H9 (cell line): ENCODE data around the gene SH3PXD2B. TPM values are rescaled to one million over a fixed set of nuclear protein-coding genes. Genes with fewer than 3 reads are reported as not detected.

Source experiments
- DNase-seq: peaks from one replicate; pipeline ENCODE4 v3.0.0-alpha.2; 2017
- H2AFZ ChIP-seq: one replicate; pipeline ENCODE4 v1.6.1; 2013; ENCODE audit warnings: mild to moderate bottlenecking, low read length, control low read depth, moderate library complexity
- H2AK5ac ChIP-seq: 2 replicates; pipeline ENCODE4 v1.6.1; 2013; ENCODE audit warnings: low read length, control low read depth, mixed read lengths; ENCODE audit not compliant: insufficient read length
- H2BK120ac ChIP-seq: one replicate; pipeline ENCODE4 v1.6.1; 2013; ENCODE audit warnings: low read depth, mild to moderate bottlenecking, low read length, control low read depth, inconsistent platforms; ENCODE audit not compliant: poor library complexity, severe bottlenecking
- H2BK12ac ChIP-seq: 2 replicates; pipeline ENCODE4 v1.6.1; 2013; ENCODE audit warnings: low read length, control low read depth, mixed read lengths, low read depth; ENCODE audit not compliant: insufficient read length
- H2BK15ac ChIP-seq: 2 replicates; pipeline ENCODE4 v1.6.1; 2013; ENCODE audit warnings: low read depth, low read length, control low read depth
- H2BK20ac ChIP-seq: one replicate; pipeline ENCODE4 v1.6.1; 2013; ENCODE audit warnings: low read depth, mild to moderate bottlenecking, low read length, control low read depth, inconsistent platforms; ENCODE audit not compliant: poor library complexity, severe bottlenecking
- H2BK5ac ChIP-seq: 2 replicates; pipeline ENCODE4 v1.6.1; 2013; ENCODE audit warnings: low read length, control low read depth, mixed read lengths; ENCODE audit not compliant: insufficient read length
- H3K14ac ChIP-seq: 2 replicates; pipeline ENCODE4 v1.6.1; 2013; ENCODE audit warnings: low read length, control low read depth; ENCODE audit not compliant: insufficient read depth
- H3K18ac ChIP-seq: 2 replicates; pipeline ENCODE4 v1.6.1; 2013; ENCODE audit warnings: low read depth, mild to moderate bottlenecking, mixed read lengths, low read length, control low read depth; ENCODE audit not compliant: insufficient read length
- H3K23ac ChIP-seq: 2 replicates; pipeline ENCODE4 v1.6.1; 2013; ENCODE audit warnings: low read length, control low read depth, mixed read lengths, low read depth; ENCODE audit not compliant: insufficient read length
- H3K23me2 ChIP-seq: 2 replicates; pipeline ENCODE4 v1.6.1; 2013; ENCODE audit warnings: low read depth, mild to moderate bottlenecking, mixed read lengths, low read length, control low read depth; ENCODE audit not compliant: insufficient read length, poor library complexity, severe bottlenecking
- H3K27ac ChIP-seq: 2 replicates; pipeline ENCODE4 v1.5.1; 2013; ENCODE audit warnings: low read length, control low read depth, mixed read lengths, low read depth; ENCODE audit not compliant: insufficient read length
- H3K27me3 ChIP-seq: 2 replicates; pipeline ENCODE4 v1.6.1; 2013; ENCODE audit warnings: low read length, control low read depth, inconsistent platforms; ENCODE audit not compliant: insufficient read depth
- H3K4ac ChIP-seq: 2 replicates; pipeline ENCODE4 v1.6.1; 2013; ENCODE audit warnings: low read depth, mild to moderate bottlenecking, control low read depth, inconsistent platforms, low read length, moderate library complexity
- H3K4me1 ChIP-seq: 2 replicates; pipeline ENCODE4 v1.6.1; 2013; ENCODE audit warnings: low read length, control low read depth, inconsistent platforms; ENCODE audit not compliant: insufficient read depth
- H3K4me2 ChIP-seq: 2 replicates; pipeline ENCODE4 v1.6.1; 2013; ENCODE audit warnings: low read length, control low read depth, mixed read lengths; ENCODE audit not compliant: insufficient read length, insufficient read depth
- H3K56ac ChIP-seq: 2 replicates; pipeline ENCODE4 v1.6.1; 2013; ENCODE audit warnings: low read depth, mild to moderate bottlenecking, mixed read lengths, low read length, control low read depth; ENCODE audit not compliant: insufficient read length
- H3K79me1 ChIP-seq: 2 replicates; pipeline ENCODE4 v1.6.1; 2013; ENCODE audit warnings: low read depth, mild to moderate bottlenecking, moderate library complexity, low read length, control low read depth, inconsistent platforms; ENCODE audit not compliant: insufficient read depth, poor library complexity, severe bottlenecking
- H3K79me2 ChIP-seq: 2 replicates; pipeline ENCODE4 v1.6.1; 2013; ENCODE audit warnings: low read length, control low read depth, inconsistent platforms; ENCODE audit not compliant: insufficient read depth
- H3K9ac ChIP-seq: 2 replicates; pipeline ENCODE4 v1.6.1; 2013; ENCODE audit warnings: low read length, control low read depth, mixed read lengths; ENCODE audit not compliant: insufficient read length; ENCODE audit errors: extremely low read depth
- H3K9me3 ChIP-seq: one replicate; pipeline ENCODE4 v1.6.1; 2013; ENCODE audit warnings: low read depth, low read length, inconsistent platforms; ENCODE audit not compliant: control insufficient read depth
- H3T11ph ChIP-seq: one replicate; pipeline ENCODE4 v1.6.1; 2013; ENCODE audit warnings: mild to moderate bottlenecking, low read length, control low read depth, inconsistent platforms
- H4K20me1 ChIP-seq: one replicate; pipeline ENCODE4 v1.6.1; 2013; ENCODE audit not compliant: control insufficient read depth, insufficient read length, insufficient read depth
- H4K5ac ChIP-seq: 2 replicates; pipeline ENCODE4 v1.6.1; 2013; ENCODE audit warnings: low read depth, mild to moderate bottlenecking, mixed read lengths, low read length, control low read depth; ENCODE audit not compliant: insufficient read length
- H4K8ac ChIP-seq: replicated peaks from 2 replicates; pipeline ENCODE4 v1.6.1; 2013; ENCODE audit warnings: low read length, control low read depth, mixed read lengths, low read depth; ENCODE audit not compliant: insufficient read length
- H4K91ac ChIP-seq: 2 replicates; pipeline ENCODE4 v1.6.1; 2013; ENCODE audit warnings: low read depth, mild to moderate bottlenecking, moderate library complexity, mixed read lengths, low read length, control low read depth; ENCODE audit not compliant: insufficient read length
- H3K27ac Mint-ChIP-seq, 3 experiments: 2 replicates in 2 of 3; 3 replicates in 1 of 3; pipeline ENCODE4 v1.8.0; 2020 to 2021; ENCODE audit warnings: mixed read lengths in 3 of 3, mild to moderate bottlenecking in 1 of 3, moderate library complexity in 1 of 3
- H3K27me3 Mint-ChIP-seq: 2 replicates; pipeline ENCODE4 v1.8.0; 2021; ENCODE audit warnings: low read depth, mild to moderate bottlenecking, moderate library complexity, mixed read lengths
- H3K36me3 Mint-ChIP-seq, 3 experiments: 2 replicates in 2 of 3; 3 replicates in 1 of 3; pipeline ENCODE4 v1.8.0; 2020 to 2021; ENCODE audit warnings: low read depth in 3 of 3, mixed read lengths in 3 of 3; ENCODE audit not compliant: insufficient read depth in 1 of 3
- H3K4me1 Mint-ChIP-seq, 2 experiments: 2 replicates each; pipeline ENCODE4 v1.8.0; 2020; ENCODE audit warnings: mixed read lengths in 2 of 2
- H3K4me3 Mint-ChIP-seq, 2 experiments: 2 replicates in 1 of 2; 3 replicates in 1 of 2; pipeline ENCODE4 v1.8.0; 2020 to 2021; ENCODE audit warnings: mild to moderate bottlenecking in 2 of 2, mixed read lengths in 2 of 2, moderate library complexity in 1 of 2
- H3K9me3 Mint-ChIP-seq, 2 experiments: 2 replicates in 1 of 2; 3 replicates in 1 of 2; pipeline ENCODE4 v1.8.0; 2020; ENCODE audit warnings: mild to moderate bottlenecking in 2 of 2, mixed read lengths in 2 of 2, moderate library complexity in 1 of 2
- CTCF ChIP-seq: fragments of 200-600 bp; sonication (generic); conservative IDR thresholded peaks from 3 replicates; pipeline ENCODE4 v1.8.0; 2021; ENCODE audit warnings: antibody characterized with exemption, mild to moderate bottlenecking
- WGBS: extraction: QIAGEN DNeasy Blood & Tissue Kit; methylation state at CpG from one replicate; pipeline ENCODE4 v1.1.7; 2013; ENCODE audit warnings: missing lambda C conversion rate, low lambda C conversion rate, mixed read lengths; ENCODE audit not compliant: insufficient read length; ENCODE audit errors: extremely low coverage; 5-methylcytosine and 5-hydroxymethylcytosine counted together
- total RNA-seq: library from RNA; stranded (reverse); gene quantifications from 2 replicates; pipeline ENCODE4 v1.2.1, GENCODE V29; 2021

Gene SH3PXD2B
- total RNA-seq, 1 experiment from 2014 or later: 49.0 TPM

GRCh38 chr5:172389578-172390112 is 64.7 kb downstream of the SH3PXD2B start:
- Mint-ChIP-seq H3K4me3 (no peak overlapping the region), H3K27ac (no peak overlapping the region), H3K36me3 (peaks cover 32 to 69% (median 67%) of the 10 kb centered on the region in 3 experiments), H3K4me1 (no peaks in the 10 kb centered on the region), H3K27me3 (no peaks in the 10 kb centered on the region), H3K9me3 (no peaks in the 10 kb centered on the region)
- no peak for DNase-seq
- Histone ChIP-seq H3K9me3 (no peaks in the 10 kb centered on the region), H3T11ph (no peak overlapping the region), H3K4me1 (no peaks in the 10 kb centered on the region), H3K18ac (no peak overlapping the region), H3K23ac (no peak overlapping the region), H2BK12ac (no peak overlapping the region), H4K8ac (no peak overlapping the region), H3K27ac (no peak overlapping the region), H3K79me2 (no peaks in the 10 kb centered on the region), H2BK20ac (no peak overlapping the region), H4K5ac (no peak overlapping the region), H4K20me1 (no peaks in the 10 kb centered on the region), H3K4me2 (no peak overlapping the region), H2BK5ac (no peak overlapping the region), H3K9ac (no peak overlapping the region), H3K4ac (no peak overlapping the region), H2BK120ac (no peak overlapping the region), H2AFZ (no peak overlapping the region), H3K56ac (no peak overlapping the region), H3K79me1 (no peaks in the 10 kb centered on the region), H3K14ac (no peak overlapping the region), H2AK5ac (no peak overlapping the region), H2BK15ac (no peak overlapping the region), H3K23me2 (no peaks in the 10 kb centered on the region), H3K27me3 (no peaks in the 10 kb centered on the region), H4K91ac (no peak overlapping the region)
- WGBS: no CpG with 5 or more reads among the region's 2 CpGs
- no peak; the same call in 2 of the 3 replicates for TF ChIP-seq CTCF
